RKO (cell line): Measurements from ENCODE around the gene SHANK1.

Experiments
- DNase-seq: peaks from one replicate; pipeline ENCODE4 v3.0.0-alpha.2; 2016; ENCODE audit warnings: low spot score

Gene SHANK1

GRCh38 chr19:50686310-50687032 is 33.1 kb downstream of the SHANK1 start:
- DNase-seq, result no peak

- DNase-seq, result peak; percentile 58
These were observed 40.2 kb downstream of the SHANK1 start for GRCh38 chr19:50679177-50680125.

GRCh38 chr19:50678323-50678722 is 41.3 kb downstream of the SHANK1 start:
- no peak for DNase-seq

- DNase-seq, result no peak
These were observed 42.0 kb downstream of the SHANK1 start for GRCh38 chr19:50677636-50678035.

GRCh38 chr19:50676625-50677197 is 42.9 kb downstream of the SHANK1 start:
- DNase-seq, result no peak

GRCh38 chr19:50673118-50673517 is 46.5 kb downstream of the SHANK1 start:
- no peak for DNase-seq

GRCh38 chr19:50670102-50670380 is 49.6 kb downstream of the SHANK1 start:
- no peak for DNase-seq

GRCh38 chr19:50669302-50670101 is 50.1 kb downstream of the SHANK1 start:
- no peak for DNase-seq

- DNase-seq, result no peak
These were observed 50.7 kb downstream of the SHANK1 start for GRCh38 chr19:50668879-50669278.

- DNase-seq, result no peak
These were observed 51.2 kb downstream of the SHANK1 start for GRCh38 chr19:50668416-50668815.

- no peak for DNase-seq
These were observed 51.8 kb downstream of the SHANK1 start for GRCh38 chr19:50667759-50668231.

- DNase-seq, result no peak
These were observed 52.3 kb downstream of the SHANK1 start for GRCh38 chr19:50667177-50667758.

GRCh38 chr19:50666346-50667176 is 53.0 kb downstream of the SHANK1 start:
- no peak for DNase-seq

- DNase-seq, result no peak
These were observed 55.4 kb downstream of the SHANK1 start for GRCh38 chr19:50664204-50664603.

- peak; percentile 84 for DNase-seq
These were observed 56.2 kb downstream of the SHANK1 start for GRCh38 chr19:50663482-50663790.

GRCh38 chr19:50662651-50663481 is 56.7 kb downstream of the SHANK1 start:
- no peak for DNase-seq

- DNase-seq, result no peak
These were observed 57.6 kb downstream of the SHANK1 start for GRCh38 chr19:50661766-50662650.

GRCh38 chr19:50661023-50661422 is 58.6 kb downstream of the SHANK1 start:
- DNase-seq, result no peak

- no peak for DNase-seq
These were observed 59.6 kb downstream of the SHANK1 start for GRCh38 chr19:50660088-50660366.
